ENCODE results near the gene PROZ.

The PROZ gene

DNA sequence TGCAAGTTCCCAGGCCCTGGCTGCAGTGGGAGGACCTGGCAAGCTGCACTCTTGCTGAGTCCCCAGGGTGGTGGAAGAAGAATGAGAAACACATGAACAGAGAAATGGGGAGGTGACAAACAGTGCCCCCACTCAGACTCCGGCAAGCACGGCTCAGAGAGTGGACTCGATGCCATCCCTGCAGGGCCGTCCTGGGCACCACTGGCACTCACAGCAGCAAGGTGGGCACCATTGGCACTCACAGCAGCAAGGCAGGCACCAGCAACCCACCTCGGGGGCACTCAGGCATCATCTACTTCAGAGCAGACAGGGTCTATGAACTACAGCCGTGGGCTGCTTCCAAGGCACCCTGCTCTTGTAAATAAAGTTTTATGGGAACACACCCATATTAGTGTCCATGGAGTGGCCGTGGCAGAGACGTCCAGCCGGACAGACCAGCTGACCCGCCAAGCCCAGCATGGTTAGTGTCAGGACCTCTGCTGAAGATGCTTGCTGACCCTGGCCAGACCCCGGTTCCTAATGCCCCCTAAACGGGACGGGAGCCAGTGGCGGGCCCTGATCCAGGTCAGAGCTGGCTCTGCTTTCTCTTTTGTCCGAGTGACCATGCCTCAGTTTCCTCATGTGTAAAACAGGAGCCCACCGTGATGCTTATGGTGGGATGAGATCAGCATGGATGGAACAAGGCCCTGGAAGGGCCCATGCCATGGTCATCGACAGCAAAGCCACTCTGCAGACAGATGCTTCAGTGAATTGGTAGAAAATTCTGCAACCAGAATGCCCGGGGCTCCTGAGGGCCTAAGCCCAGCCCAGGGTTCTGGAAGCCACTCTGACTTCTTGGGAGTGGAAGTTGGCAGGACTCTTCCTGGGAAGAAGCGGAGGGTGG is 37.9 kb upstream of the PROZ start:
- DNase-seq: no peak

DNA sequence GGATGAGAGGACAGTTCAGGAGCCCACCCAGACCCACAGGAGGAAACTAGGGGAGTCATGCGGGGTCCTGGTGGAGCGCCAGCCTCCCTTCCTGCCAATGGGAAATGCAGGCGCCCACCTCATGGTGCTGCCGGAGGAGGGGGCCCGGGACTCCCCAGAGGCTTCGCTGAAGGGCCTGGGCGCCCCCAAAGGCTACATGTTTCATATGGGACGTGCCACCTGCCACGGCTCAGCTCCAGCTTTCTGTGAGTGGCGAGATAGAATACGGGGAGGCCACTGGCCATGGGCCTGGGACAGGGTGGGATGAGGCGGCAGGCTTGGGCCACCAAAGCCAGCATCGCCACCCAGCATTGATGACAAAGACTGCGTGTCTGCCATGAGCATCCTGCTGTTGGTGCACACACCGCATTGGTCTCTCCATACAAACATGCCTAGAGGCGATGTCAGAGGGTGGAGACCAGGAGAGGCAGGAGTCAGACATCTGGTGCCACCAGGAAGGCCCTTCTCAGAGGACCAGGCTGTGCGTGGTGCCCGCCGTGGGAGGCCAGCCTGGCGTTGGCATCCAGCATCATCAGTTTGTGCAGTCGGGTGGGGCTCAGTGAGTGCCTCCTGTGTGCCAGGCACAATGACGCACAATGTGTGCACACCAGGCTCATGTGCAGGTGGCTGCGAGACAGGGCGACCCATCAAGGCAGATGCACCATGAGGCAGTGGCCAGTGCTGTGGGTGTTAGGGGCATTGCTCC is 37.1 kb upstream of the PROZ start:
- no peak for DNase-seq

DNA sequence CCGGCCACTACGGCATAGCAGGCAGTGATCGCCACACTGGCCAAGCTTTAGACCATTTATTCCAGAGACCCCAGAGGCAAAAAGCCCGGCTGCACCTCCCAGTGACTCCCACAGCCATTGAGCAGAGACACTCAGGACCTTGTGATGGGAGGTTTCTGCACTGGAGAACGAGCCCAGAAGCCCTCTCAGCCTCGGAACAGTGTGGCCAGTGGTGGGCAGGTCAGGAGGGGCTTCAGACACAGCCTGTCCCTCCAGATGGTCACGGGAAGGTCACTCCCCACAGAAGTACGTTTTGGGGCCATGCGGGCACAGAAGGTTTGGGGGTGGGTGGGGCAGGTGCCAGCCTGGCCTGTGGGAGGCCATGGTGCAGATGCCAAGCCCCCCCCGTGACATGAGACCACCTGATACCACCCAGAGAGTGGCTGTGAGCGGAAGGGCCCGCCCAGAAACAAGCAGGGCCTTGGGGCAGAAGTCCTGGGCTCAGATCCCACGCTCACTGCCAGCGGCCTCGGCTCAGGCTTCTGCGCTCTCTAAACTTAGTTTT is 36.4 kb upstream of the PROZ start:
- no peak for DNase-seq

DNA sequence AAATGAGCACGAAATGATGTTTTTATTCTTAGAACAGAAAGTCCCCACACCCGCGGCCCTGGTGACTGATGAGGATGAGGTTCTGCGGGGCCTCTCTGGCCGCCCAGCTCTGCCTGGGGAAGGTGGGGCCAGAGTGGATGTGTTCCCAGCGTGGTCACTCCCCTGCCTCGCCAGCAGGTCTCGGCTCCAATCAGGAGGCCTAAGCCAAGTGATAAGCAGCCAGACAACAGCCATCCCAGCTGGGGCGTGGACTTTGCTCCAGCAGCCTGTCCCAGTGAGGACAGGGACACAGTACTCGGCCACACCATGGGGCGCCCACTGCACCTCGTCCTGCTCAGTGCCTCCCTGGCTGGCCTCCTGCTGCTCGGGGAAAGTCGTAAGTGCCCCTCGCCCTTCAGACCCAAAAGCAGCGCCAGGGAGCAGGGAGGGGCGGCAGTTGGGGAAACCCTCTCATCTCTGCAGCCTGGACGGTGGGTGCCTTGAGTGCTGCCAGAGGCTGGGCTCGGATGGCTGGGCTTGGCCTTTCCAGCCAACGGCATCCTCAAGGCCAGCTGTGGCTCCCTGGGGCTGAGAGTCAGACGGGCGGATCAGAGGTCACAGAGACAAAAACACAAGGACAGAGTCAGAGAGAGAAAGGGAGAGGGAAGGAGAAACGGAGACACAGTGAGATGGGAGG is 35.8 kb upstream of the PROZ start, which contains the start of gene F10:
F10 (plus strand) TSS at position 250 of the 676 bp plus-strand sequence; CDS start at position 307, 57 bp downstream.
- DNase-seq: no peak

DNA sequence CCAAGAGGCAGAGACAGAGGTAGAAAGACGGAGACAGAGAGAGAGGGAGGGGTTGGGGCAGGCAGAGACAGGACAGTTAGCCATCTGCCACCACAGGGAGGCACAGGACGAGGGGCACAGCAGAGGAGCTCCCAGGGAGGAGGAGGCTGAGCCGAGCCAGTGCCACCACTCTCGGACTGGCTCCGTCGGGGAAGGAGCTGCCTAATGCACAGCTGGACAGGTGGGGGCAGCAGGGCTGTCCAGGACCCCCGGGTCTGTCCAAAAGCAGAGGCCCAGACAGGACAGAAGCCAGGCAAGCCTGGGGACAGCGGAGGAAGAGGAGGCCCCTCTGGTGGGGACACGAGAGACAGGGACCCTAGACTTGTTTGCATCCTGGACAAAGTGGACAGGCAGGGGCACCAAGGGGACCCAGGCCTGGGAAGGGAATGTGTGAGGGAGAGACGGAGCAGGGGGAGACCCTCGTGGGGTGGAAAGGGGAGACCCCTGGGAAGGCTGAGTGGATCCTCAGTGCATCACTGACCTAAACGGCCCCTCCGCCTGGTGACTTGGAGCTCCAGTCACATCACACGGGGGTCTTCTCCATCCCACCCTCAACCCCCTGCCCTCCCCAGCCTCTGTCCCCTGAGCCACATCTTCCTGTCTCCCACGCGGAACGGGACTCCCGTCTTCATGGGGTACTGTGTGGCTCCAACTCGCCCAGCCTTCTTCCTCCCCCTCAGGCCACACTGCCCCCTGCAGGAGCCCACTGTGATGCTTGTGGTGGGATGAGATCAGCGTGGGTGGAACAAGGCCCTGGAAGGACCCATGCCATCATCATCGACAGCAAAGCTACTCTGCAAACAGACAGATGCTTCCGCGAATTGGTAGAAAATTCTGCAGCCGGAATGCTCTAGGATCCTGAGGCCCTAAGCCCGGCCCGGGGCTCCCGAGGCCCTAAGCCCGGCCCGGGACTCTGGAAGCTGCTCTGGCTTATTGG is 34.9 kb upstream of the PROZ start:
- DNase-seq: no peak

DNA sequence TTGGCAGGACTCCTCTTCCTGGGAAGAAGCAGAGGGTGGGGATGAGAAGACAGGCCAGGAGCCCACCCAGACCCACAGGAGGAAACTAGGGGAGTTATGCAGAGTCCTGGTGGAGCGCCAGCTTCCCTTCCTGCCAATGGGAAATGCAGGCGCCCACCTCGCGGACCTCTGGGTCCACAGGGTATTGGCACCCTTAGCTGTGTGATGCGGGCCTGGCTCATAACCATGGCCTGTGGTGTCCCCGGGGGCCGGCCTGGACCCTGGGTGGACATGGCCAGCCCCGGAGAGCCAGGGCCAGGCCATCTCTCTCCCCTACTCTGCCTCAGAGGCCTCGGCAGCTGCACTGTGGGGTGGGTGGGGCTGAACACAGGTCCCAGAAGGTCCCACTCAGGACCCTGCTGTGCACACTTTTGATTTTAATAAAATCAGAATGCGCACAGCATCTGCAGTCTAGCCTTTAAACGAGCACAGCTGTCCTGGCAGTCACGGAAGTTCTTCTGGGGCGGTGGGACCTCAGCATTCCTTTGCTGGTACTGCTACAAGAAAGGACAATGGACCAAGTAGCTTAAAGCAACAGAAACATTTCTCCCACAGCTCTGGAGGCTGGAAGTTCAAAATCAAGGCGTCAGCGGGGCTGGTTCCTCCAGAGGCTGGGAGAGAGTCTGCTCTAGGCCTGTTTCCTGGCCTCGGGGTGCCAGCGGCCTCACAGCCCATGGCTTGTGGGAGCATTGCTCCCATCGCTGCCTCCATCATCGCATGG is 34.1 kb upstream of the PROZ start:
- DNase-seq: no peak

DNA sequence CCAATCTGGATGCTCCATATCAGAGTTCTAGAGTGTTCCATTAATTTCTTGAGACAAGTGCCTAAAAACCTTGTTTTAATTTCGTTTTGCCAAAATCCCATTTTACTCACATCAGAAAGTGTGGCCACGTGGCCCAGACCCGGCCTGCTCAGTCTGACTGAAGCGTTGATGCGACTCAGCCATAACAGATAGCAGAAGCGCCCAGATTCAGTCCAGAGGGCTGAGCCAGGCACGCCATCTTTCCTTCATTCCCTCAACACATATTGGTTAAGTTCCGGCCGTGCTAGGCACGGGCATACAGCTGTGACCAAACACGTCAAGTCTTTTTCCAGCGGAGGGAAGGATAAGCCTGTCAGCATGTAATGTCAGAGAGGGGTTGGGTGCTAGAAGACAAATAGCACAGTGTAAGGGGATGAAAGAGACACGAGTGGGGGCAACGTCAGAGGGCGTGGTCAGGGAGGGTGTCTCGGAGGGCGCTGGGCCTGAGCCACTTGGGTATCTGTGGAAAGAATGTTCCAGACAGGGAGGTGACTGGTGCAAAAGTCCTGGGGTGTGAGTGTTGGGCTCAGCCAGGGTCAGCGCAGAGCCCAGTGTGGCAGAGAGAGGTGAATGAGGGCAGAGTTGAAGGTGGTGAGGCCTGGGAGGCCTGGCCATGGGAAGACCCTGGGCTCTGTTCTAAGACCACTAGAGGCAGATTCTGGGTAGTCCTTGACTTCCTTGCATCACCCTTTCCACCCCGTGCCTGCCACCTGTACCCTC is 32.8 kb upstream of the PROZ start:
- DNase-seq: no peak

DNA sequence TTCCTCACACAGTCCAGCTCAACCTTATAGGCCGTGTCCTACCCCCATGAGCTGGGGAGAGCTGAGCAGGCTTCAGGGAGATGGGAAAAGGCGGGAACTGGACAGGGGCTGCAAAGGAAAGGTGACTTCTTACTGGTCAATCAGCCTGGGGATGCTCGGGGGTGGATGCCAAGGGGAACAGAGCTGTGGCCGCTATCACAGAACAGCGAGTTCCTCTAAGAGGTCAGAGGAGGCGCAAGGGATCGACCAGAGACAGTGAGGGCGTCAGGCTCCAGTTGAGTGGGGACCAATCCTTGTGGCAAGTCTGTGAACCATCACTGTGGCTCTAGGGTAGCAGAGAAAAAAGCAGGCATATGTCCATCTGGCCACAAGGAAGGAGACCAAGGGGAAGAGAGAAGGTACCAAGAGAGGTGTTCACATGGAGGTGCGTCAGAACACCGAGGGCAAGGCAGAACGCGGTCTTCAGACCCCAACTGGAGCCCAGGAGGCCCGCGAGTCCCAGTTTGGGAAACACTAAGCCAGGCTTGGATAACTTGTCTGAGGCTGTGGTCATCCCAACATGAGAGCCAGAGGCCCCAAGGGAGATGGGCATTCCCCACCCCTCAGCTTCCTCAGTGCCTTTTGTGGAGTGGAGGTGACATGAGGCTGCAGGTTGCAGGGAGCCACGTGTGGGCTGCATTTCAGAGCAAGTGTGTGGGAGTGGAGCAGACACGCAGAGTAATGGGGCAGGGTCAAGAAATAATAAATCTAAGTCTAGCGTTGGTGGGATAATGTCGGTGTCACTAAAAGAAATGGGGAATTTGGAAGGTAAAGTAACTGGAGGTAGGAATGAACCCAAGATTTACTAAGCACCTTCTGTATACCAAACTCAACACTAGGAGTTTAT is 31.9 kb upstream of the PROZ start:
- no peak for DNase-seq

DNA sequence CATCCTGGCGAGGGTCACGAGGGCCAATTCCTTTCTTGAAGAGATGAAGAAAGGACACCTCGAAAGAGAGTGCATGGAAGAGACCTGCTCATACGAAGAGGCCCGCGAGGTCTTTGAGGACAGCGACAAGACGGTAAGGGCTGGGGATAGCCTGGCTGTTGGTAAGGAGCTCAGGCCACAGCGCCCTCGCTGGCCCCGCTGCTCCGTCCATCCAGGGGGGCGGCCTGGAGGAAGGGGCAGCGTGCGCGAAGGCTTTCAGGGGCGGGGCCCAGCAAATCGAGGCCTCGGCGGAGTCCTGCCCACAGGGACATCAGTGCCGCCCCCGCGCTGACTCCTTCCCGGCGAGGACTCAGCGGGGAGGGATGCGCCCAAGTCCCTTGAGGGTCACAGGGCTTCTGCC is 29.0 kb upstream of the PROZ start:
- no peak for DNase-seq

DNA sequence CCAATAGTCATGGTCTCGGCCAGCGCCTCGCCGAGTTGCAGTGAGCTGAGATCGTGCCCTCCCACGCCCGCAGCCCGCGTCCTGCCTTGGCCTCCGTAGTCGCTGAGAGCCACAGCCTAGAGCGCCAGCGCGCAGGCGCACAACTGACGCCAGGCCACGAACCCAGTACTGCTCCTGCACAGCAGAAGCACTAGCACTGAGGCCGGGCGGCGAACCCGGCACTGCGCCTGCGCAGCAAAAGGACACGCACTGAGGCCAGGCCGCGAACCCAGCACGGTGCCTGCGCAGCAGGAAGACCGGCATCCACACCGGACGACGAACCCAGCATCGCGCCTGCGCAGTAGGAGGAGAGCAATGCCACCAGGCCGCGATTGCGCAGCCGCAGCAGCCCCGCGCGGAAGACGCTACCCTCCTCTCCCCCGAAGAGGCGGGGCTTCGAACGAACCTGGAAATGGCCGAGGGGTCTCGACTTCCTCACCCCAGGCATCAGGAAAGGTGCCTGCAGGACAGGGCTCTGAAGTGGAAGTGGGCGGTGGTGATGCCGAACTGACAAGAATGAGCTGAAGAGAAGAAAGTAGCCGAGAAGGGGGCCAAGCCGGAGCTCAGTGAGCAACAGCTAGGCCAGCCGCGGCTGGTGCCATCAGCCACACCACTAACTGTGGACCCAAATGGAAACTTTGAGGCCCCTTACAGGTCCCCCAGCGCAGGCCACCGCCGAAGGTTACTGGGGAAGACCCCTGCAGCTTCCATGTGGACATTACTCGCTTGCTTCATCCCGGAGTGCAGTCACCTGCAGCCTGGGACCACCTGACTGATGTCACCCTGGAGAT is 28.3 kb upstream of the PROZ start:
- no peak for DNase-seq

DNA sequence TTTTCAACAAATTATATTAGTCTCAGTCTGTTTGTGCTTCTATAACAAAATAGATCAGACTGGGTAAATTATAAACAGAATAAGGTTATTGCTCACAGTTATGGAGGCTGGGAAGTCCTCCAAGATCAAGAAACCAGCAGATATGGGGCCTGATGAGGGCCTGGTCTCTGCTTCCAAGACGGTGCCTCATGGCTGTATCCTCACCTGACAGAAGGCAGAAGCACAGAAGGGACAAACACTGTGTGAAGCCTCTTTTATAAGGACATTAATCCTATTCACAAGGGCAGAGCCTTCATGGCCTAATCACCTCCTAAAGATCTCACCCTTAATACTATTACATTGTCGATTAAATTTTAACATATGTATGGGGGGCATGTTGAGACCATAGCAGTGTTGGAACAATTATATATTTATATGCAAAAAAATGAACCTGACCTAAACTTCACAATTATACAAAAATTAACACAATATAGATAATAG is 23.1 kb upstream of the PROZ start:
- DNase-seq: no peak

DNA sequence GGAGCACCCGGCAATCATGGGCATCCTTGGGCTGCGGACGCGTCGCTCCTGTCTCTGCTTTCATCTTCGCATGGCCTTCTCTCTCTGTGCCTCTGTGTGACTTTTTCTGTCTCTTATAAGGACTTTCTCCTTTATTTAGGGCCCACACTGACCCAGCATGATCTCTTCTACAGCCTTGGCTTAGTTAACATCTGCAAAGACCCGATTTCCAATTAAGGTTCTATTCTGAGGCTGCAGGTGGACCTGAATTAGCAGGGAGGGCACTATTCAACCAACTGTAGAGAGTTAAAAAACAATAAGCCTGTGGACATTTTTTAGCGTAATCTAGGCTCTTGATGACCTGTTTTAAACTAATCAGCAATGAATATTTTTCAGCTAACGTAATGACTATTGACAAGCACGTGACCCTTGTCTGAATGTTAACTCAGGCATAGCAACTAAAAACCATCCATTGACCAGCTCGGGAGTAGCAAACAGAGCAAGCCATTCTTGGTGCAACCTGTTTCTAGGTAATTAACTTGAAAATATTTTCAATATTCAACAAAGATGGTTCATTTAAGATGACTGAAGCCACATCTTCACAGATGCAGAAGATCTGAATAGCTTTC is 20.7 kb upstream of the PROZ start:
- no peak for DNase-seq

DNA sequence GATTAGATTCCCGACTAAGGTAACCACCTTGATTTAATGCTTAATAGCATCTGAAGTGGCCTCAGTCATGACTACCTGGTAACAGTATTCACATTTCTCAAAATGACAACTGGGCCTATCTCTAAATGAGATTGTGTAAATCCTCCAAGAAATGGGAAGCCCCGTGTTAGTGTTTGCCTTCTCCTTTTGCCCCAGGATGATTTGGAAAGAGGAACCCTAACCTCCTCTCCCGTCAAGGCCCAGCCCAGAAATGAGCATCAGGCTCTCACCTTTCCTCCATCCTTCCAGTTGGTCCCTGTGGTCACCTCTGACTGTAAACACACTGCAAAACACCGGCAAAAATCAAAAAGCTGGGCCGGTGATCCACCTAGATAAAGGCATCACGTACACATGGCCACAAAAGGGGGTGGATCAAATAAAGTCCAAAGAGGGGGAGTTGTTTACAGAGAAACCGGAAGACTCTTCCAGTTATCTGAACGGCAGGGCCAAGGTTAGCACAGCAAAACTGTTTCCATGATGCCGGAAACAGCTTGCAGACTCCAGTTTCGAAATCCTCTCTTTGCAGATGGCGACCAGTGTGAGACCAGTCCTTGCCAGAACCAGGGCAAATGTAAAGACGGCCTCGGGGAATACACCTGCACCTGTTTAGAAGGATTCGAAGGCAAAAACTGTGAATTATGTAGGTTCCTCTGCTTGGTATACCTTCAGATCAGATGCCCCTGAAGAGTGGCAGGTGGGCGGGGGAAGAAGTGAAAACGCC is 19.5 kb upstream of the PROZ start:
- no peak for DNase-seq

DNA sequence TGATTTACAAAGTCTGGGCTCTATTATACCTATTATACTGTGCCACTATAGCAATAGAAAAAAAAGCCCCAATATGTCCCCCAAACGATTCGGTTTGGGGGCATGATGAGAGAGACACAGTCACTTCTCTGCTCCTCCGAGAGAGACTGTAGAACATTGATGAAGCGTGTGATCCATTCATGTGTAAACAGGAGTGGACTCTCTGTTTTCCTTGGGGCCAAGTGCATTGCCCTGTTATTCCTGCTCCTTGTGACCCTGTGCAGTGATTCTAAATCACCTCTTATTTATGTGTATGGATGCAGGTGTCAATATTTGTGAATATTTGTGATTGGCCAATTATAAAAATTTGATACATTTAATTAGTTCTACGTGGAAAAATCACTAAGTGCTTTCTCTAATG is 18.9 kb upstream of the PROZ start:
- DNase-seq: no peak

DNA sequence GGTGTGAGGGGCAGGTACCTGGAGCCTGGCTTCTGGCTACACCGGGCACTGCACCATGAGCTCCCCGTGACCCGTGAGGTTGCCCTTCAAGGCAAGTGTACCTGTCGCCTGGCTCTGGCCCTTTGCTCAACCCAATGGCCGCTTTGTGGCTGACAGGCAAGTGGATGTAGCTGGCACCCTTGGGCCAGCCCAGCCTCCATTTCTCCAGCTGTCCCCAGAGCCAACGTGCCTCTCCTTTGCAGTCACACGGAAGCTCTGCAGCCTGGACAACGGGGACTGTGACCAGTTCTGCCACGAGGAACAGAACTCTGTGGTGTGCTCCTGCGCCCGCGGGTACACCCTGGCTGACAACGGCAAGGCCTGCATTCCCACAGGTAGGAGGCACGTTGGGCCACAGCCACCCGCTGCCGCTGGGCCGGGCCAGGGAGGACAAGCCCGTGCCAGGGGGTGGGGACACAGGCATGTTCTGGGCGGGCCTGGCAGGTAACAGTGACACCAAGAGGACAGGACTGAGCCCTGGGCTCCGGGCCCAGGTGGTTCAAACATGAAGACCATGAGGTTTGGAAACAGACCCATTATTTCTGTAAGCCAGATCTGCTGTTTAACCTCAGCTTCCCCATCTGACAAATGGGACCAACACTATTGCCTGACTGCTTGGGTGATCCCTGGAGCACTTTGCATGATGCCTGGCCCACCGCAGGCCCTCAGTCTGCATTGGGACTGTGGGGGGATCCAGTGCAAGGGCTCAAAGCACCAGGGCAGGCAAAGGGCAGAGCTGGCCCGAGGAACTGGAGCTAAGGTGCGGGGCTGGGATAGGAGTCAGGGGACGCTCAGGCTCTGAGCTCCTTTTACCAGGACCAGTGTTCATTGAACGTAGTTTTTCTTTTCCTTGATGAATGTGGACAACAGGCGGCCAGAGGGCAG is 17.5 kb upstream of the PROZ start:
- no peak for DNase-seq

DNA sequence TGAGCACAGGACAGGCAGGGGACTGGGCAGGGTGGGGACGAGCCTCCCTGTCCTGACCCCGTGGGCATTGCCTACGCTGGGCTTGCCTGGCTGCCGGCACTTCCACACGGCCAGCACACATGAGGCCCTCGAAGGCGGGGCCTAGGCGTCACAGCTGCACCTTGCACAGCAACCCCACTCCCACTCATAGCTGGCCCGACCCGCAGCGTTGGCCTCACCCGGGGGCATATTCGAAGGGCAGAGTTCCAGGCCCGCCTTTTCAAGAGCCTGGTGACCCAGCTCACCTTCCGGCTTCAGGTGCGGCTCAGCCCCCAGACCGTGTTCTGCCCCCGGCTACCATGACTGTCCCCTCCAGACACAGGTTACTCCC is 16.9 kb upstream of the PROZ start:
- DNase-seq: no peak

Data from activated gamma-delta T cell (primary cell).